ENCODE data around the gene NCKAP1. TPM values are rescaled to one million over a fixed set of nuclear protein-coding genes. Genes with fewer than 3 reads are reported as not detected.

Gene NCKAP1
- total and polyA plus RNA-seq, 4 donors, result 73.0 to 207 (median 134) TPM

GRCh38 chr2:182920089-182920488, 118.2 kb downstream of the NCKAP1 start:
- WGBS, 2 donors, result 96% methylated on average over 7 of the region's 7 CpGs
- intact Hi-C loops (cut with DNase I), result no loop called here
- DNase-seq (no peak), ATAC-seq (ENCODE audit: low FRiP score) (no peak)
- Histone ChIP-seq H3K27ac (ENCODE audit: low read depth in 1 of 2, low read length in 2 of 2) (no peak overlapping the region), H3K4me3 (ENCODE audit: low read length in 2 of 2) (no peak overlapping the region), H3K36me3 (ENCODE audit: control insufficient read depth in 1 of 2, insufficient read depth in 2 of 2, low read length in 1 of 2) (peaks cover 0 to 2% of the 10 kb centered on the region in 2 donors), H3K9me3 (ENCODE audit: control insufficient read depth, low read length) (no peaks in the 10 kb centered on the region), H3K27me3 (ENCODE audit: control insufficient read depth in 1 of 2, insufficient read depth in 2 of 2, low read length in 1 of 2) (no peaks in the 10 kb centered on the region), H3K4me1 (ENCODE audit: control insufficient read depth in 1 of 2, insufficient read depth in 2 of 2, low read length in 2 of 2) (peaks cover 2 to 5% of the 10 kb centered on the region in 2 donors)

DNA sequence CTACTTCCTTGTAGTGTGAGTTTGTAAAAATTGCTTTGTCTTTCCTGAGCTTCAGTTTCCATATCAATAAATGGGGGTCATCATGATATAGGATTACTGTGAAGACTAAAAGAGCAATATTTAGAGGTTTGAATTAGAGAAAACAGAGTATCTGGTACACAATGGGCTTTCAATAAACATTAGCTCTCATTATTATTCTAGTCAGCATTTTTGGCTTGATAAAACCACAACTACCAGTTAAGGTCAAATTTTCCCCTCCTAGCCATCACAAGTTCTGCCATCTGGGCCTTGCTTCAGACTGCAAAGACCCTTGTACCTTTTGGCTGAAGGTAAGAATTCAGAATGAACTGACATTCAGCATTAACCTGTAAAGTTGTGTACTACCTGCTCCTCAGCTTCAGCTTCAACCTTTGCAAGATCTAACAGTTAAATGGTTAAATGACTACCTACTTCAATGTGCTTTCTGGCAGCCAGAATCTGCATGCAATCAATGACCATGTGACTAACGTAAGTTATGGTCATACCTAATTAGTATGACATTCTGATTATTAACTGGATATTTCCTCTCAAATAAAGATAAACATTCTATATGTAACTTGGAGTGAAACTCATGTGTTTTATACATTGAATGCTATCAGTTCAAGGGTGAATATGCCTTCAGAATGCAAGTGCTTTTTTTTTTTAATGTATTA, 119.2 kb downstream of the NCKAP1 start:
- H3K36me3 ChIP-seq (ENCODE audit: control insufficient read depth in 1 of 2, insufficient read depth in 2 of 2, low read length in 1 of 2), result peaks cover 0 to 2% of the 10 kb centered on the region in 2 donors
- DNase-seq, result no peak
- no peak overlapping the region for H3K4me3 ChIP-seq (ENCODE audit: low read length in 2 of 2)
- no peak for ATAC-seq (ENCODE audit: low FRiP score)
- H3K27me3 ChIP-seq (ENCODE audit: control insufficient read depth in 1 of 2, insufficient read depth in 2 of 2, low read length in 1 of 2), result no peaks in the 10 kb centered on the region
- H3K4me1 ChIP-seq (ENCODE audit: control insufficient read depth in 1 of 2, insufficient read depth in 2 of 2, low read length in 2 of 2), result peaks cover 2 to 5% of the 10 kb centered on the region in 2 donors
- no peaks in the 10 kb centered on the region for H3K9me3 ChIP-seq (ENCODE audit: control insufficient read depth, low read length)
- 54 to 61% methylated on average over 1 of the region's 1 CpG for WGBS, 2 donors
- no peak overlapping the region for H3K27ac ChIP-seq (ENCODE audit: low read depth in 1 of 2, low read length in 2 of 2)
- intact Hi-C loops (cut with DNase I), result no loop called here

DNA sequence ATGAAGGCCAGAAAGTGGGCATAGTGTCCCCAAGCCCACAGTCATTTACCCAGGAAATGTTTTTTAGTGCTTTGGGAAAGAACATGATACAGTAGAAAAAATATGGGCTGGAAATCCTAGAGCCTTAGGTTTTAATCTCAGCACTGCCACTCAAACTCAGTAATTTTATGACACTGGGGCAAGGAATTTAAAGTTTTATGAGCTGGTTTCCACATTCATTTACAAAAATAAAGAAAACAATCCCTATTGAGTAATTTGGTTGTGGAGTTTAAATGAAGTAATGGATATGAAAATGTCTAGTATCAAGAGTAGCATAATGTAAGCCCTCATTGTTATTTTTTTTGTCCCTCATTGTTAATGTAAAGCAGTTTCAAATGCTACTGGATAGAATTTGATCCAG, 120.3 kb downstream of the NCKAP1 start:
- ATAC-seq (ENCODE audit: low FRiP score) (no peak), DNase-seq (no peak)
- H3K27me3 ChIP-seq (ENCODE audit: control insufficient read depth in 1 of 2, insufficient read depth in 2 of 2, low read length in 1 of 2), result no peaks in the 10 kb centered on the region
- H3K27ac ChIP-seq (ENCODE audit: low read depth in 1 of 2, low read length in 2 of 2), result no peak overlapping the region
- intact Hi-C loops (cut with DNase I), result no loop called here
- peaks cover 2 to 5% of the 10 kb centered on the region in 2 donors for H3K4me1 ChIP-seq (ENCODE audit: control insufficient read depth in 1 of 2, insufficient read depth in 2 of 2, low read length in 2 of 2)
- no peaks in the 10 kb centered on the region for H3K9me3 ChIP-seq (ENCODE audit: control insufficient read depth, low read length)
- H3K36me3 ChIP-seq (ENCODE audit: control insufficient read depth in 1 of 2, insufficient read depth in 2 of 2, low read length in 1 of 2), result peaks cover 0 to 2% of the 10 kb centered on the region in 2 donors
- H3K4me3 ChIP-seq (ENCODE audit: low read length in 2 of 2), result no peak overlapping the region

DNA sequence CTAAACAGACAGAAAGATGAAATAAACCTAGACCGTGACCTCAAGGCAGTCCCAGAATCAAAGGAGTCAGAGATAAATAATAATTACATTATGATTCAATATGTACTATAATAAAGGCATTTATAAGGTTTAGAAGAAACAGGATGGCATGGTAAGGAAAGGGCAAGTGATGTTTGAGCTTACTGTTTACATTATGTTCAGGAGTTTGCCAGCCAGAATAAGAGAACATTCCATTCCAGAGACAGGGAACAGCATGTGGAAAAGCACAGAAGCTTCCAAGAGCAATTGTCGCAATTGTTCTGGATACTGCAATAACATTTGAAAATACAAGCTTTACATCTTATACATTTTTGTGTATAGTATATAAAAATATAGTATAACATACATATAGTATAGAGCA, 121.8 kb downstream of the NCKAP1 start:
- DNase-seq, result no peak
- Histone ChIP-seq H3K4me1 (ENCODE audit: control insufficient read depth in 1 of 2, insufficient read depth in 2 of 2, low read length in 2 of 2) (peaks cover 2 to 7% of the 10 kb centered on the region in 2 donors), H3K9me3 (ENCODE audit: control insufficient read depth, low read length) (no peaks in the 10 kb centered on the region), H3K27me3 (ENCODE audit: control insufficient read depth in 1 of 2, insufficient read depth in 2 of 2, low read length in 1 of 2) (no peaks in the 10 kb centered on the region), H3K4me3 (ENCODE audit: low read length in 2 of 2) (no peak overlapping the region), H3K27ac (ENCODE audit: low read depth in 1 of 2, low read length in 2 of 2) (no peak overlapping the region), H3K36me3 (ENCODE audit: control insufficient read depth in 1 of 2, insufficient read depth in 2 of 2, low read length in 1 of 2) (peaks cover 0 to 2% of the 10 kb centered on the region in 2 donors)
- intact Hi-C loops (cut with DNase I), result no loop called here
- ATAC-seq (ENCODE audit: low FRiP score), result no peak
- 84 to 92% methylated on average over 2 of the region's 2 CpGs for WGBS, 2 donors

- H3K4me1 ChIP-seq (ENCODE audit: control insufficient read depth in 1 of 2, insufficient read depth in 2 of 2, low read length in 2 of 2), result peaks cover 2 to 7% of the 10 kb centered on the region in 2 donors
- intact Hi-C loops (cut with DNase I), result no loop called here
- DNase-seq (no peak), ATAC-seq (ENCODE audit: low FRiP score) (no peak)
- no peaks in the 10 kb centered on the region for H3K27me3 ChIP-seq (ENCODE audit: control insufficient read depth in 1 of 2, insufficient read depth in 2 of 2, low read length in 1 of 2)
- H3K27ac ChIP-seq (ENCODE audit: low read depth in 1 of 2, low read length in 2 of 2), result peak overlapping the region in 1 of 2 donors; percentile 33
- peaks cover 0 to 2% of the 10 kb centered on the region in 2 donors for H3K36me3 ChIP-seq (ENCODE audit: control insufficient read depth in 1 of 2, insufficient read depth in 2 of 2, low read length in 1 of 2)
- no peak overlapping the region for H3K4me3 ChIP-seq (ENCODE audit: low read length in 2 of 2)
- WGBS, 2 donors, result 63 to 66% methylated on average over 6 of the region's 6 CpGs
- H3K9me3 ChIP-seq (ENCODE audit: control insufficient read depth, low read length), result no peaks in the 10 kb centered on the region
Measured at GRCh38 chr2:182915369-182916326, 122.6 kb downstream of the NCKAP1 start.

- ATAC-seq (ENCODE audit: low FRiP score), result no peak
- Histone ChIP-seq H3K27me3 (ENCODE audit: control insufficient read depth in 1 of 2, insufficient read depth in 2 of 2, low read length in 1 of 2) (no peaks in the 10 kb centered on the region), H3K4me1 (ENCODE audit: control insufficient read depth in 1 of 2, insufficient read depth in 2 of 2, low read length in 2 of 2) (peaks cover 2 to 7% of the 10 kb centered on the region in 2 donors), H3K36me3 (ENCODE audit: control insufficient read depth in 1 of 2, insufficient read depth in 2 of 2, low read length in 1 of 2) (peaks cover 0 to 4% of the 10 kb centered on the region in 2 donors), H3K9me3 (ENCODE audit: control insufficient read depth, low read length) (no peaks in the 10 kb centered on the region), H3K27ac (ENCODE audit: low read depth in 1 of 2, low read length in 2 of 2) (no peak overlapping the region), H3K4me3 (ENCODE audit: low read length in 2 of 2) (no peak overlapping the region)
- intact Hi-C loops (cut with DNase I), result no loop called here
- no peak for DNase-seq
- 93 to 95% methylated on average over 1 of the region's 1 CpG for WGBS, 2 donors
Measured at GRCh38 chr2:182914852-182915251, 123.4 kb downstream of the NCKAP1 start.

- peaks cover 0 to 4% of the 10 kb centered on the region in 2 donors for H3K36me3 ChIP-seq (ENCODE audit: control insufficient read depth in 1 of 2, insufficient read depth in 2 of 2, low read length in 1 of 2)
- H3K4me3 ChIP-seq (ENCODE audit: low read length in 2 of 2), result no peak overlapping the region
- intact Hi-C loops (cut with DNase I), result no loop called here
- H3K27ac ChIP-seq (ENCODE audit: low read depth in 1 of 2, low read length in 2 of 2), result no peak overlapping the region
- ATAC-seq (ENCODE audit: low FRiP score) (no peak), DNase-seq (no peak)
- H3K9me3 ChIP-seq (ENCODE audit: control insufficient read depth, low read length), result no peaks in the 10 kb centered on the region
- peaks cover 2 to 7% of the 10 kb centered on the region in 2 donors for H3K4me1 ChIP-seq (ENCODE audit: control insufficient read depth in 1 of 2, insufficient read depth in 2 of 2, low read length in 2 of 2)
- 89 to 90% methylated on average over 1 of the region's 1 CpG for WGBS, 2 donors
- no peaks in the 10 kb centered on the region for H3K27me3 ChIP-seq (ENCODE audit: control insufficient read depth in 1 of 2, insufficient read depth in 2 of 2, low read length in 1 of 2)
Measured at GRCh38 chr2:182913064-182913463, 125.2 kb downstream of the NCKAP1 start.

- intact Hi-C loops (cut with DNase I), result no loop called here
- no peaks in the 10 kb centered on the region for H3K27me3 ChIP-seq (ENCODE audit: control insufficient read depth in 1 of 2, insufficient read depth in 2 of 2, low read length in 1 of 2)
- peaks cover 0 to 7% of the 10 kb centered on the region in 2 donors for H3K4me1 ChIP-seq (ENCODE audit: control insufficient read depth in 1 of 2, insufficient read depth in 2 of 2, low read length in 2 of 2)
- ATAC-seq (ENCODE audit: low FRiP score), result no peak
- H3K36me3 ChIP-seq (ENCODE audit: control insufficient read depth in 1 of 2, insufficient read depth in 2 of 2, low read length in 1 of 2), result peaks cover 0 to 4% of the 10 kb centered on the region in 2 donors
- no peaks in the 10 kb centered on the region for H3K9me3 ChIP-seq (ENCODE audit: control insufficient read depth, low read length)
- WGBS, 2 donors, result 32 to 37% methylated on average over 3 of the region's 3 CpGs
- no peak overlapping the region for H3K4me3 ChIP-seq (ENCODE audit: low read length in 2 of 2)
- no peak for DNase-seq
- H3K27ac ChIP-seq (ENCODE audit: low read depth in 1 of 2, low read length in 2 of 2), result no peak overlapping the region
Measured at GRCh38 chr2:182912518-182912915, 125.7 kb downstream of the NCKAP1 start.
